ENCODE results near the gene UACA.
"Not testable (repeated sequence)": the region's sequence is repeated elsewhere in the genome, so short reads cannot be mapped to it uniquely, and the experiment has no call there.

UACA gene

GRCh38 chr15:70763120-70763949, at the start of gene UACA:
Gene UACA, minus strand, starts transcription at chr15:70763558. Its CDS starts 151 bp downstream, at chr15:70763407.
- DNase-seq (ENCODE audit: low spot score): peak; percentile 94

- no peak for DNase-seq (ENCODE audit: low spot score)
Measured at GRCh38 chr15:70812827-70813364, 49.5 kb upstream of the UACA start.

GRCh38 chr15:70810916-70811578, 47.7 kb upstream of the UACA start:
- no peak for DNase-seq (ENCODE audit: low spot score)

- peak; percentile 60 for DNase-seq (ENCODE audit: low spot score)
Measured at GRCh38 chr15:70806992-70807712, 43.8 kb upstream of the UACA start.

GRCh38 chr15:70804388-70804787, 41.0 kb upstream of the UACA start:
- DNase-seq (ENCODE audit: low spot score): not testable (repeated sequence)

GRCh38 chr15:70802629-70803028, 39.3 kb upstream of the UACA start:
- no peak for DNase-seq (ENCODE audit: low spot score)

- no peak for DNase-seq (ENCODE audit: low spot score)
Measured at GRCh38 chr15:70801109-70801508, 37.8 kb upstream of the UACA start.

- no peak for DNase-seq (ENCODE audit: low spot score)
Measured at GRCh38 chr15:70799667-70800450, 36.5 kb upstream of the UACA start.

GRCh38 chr15:70797464-70797863, 34.1 kb upstream of the UACA start:
- DNase-seq (ENCODE audit: low spot score): no peak

- DNase-seq (ENCODE audit: low spot score): no peak
Measured at GRCh38 chr15:70796516-70797310, 33.4 kb upstream of the UACA start.

- DNase-seq (ENCODE audit: low spot score): no peak
Measured at GRCh38 chr15:70795311-70795665, 31.9 kb upstream of the UACA start.

GRCh38 chr15:70794596-70795310, 31.4 kb upstream of the UACA start:
- no peak for DNase-seq (ENCODE audit: low spot score)

- no peak for DNase-seq (ENCODE audit: low spot score)
Measured at GRCh38 chr15:70793694-70794093, 30.3 kb upstream of the UACA start.

- no peak for DNase-seq (ENCODE audit: low spot score)
Measured at GRCh38 chr15:70792171-70792573, 28.8 kb upstream of the UACA start.

GRCh38 chr15:70791259-70791658, 27.9 kb upstream of the UACA start:
- no peak for DNase-seq (ENCODE audit: low spot score)

- DNase-seq (ENCODE audit: low spot score): no peak
Measured at GRCh38 chr15:70789213-70789612, 25.9 kb upstream of the UACA start.

GRCh38 chr15:70788114-70789049, 25.0 kb upstream of the UACA start:
- no peak for DNase-seq (ENCODE audit: low spot score)

GRCh38 chr15:70786996-70787395, 23.6 kb upstream of the UACA start:
- no peak for DNase-seq (ENCODE audit: low spot score)

GRCh38 chr15:70783610-70784022, 20.3 kb upstream of the UACA start:
- DNase-seq (ENCODE audit: low spot score): no peak

All from pons (tissue), 1 donor.